ENCODE results near the gene TMEM101. TPM values are rescaled to one million over a fixed set of nuclear protein-coding genes. Genes with fewer than 3 reads are reported as not detected.
A peak's percentile ranks its signal among the peaks of the same experiment; 100 is the strongest.

Gene TMEM101
- total RNA-seq = 10 to 100 TPM; 32.9 to 33.3 TPM
- 10 to 100 TPM; 28.7 to 43.5 TPM for polyA plus RNA-seq
- long read RNA-seq, donor 1, transcript TMEM101-201 (4 exons, 1,536 nt) = major isoform, 28 of 30 reads
- long read RNA-seq, donor 1, partial matches to known transcripts = 0 of 30 reads
- long read RNA-seq, donor 1, other reads (novel, unspliced or antisense) = 0 of 30 reads
- long read RNA-seq, donor 2, transcript TMEM101-201 (4 exons, 1,536 nt) = major isoform, 5 of 6 reads
- long read RNA-seq, donor 2, partial matches to known transcripts = 0 of 6 reads
- long read RNA-seq, donor 2, other reads (novel, unspliced or antisense) = 0 of 6 reads
- long read RNA-seq, donor 3, transcript TMEM101-201 (4 exons, 1,536 nt) = major isoform, 5 of 5 reads
- long read RNA-seq, donor 3, partial matches to known transcripts = 0 of 5 reads
- long read RNA-seq, donor 3, other reads (novel, unspliced or antisense) = 0 of 5 reads
- long read RNA-seq, donor 4, transcript TMEM101-201 (4 exons, 1,536 nt) = major isoform, 6 of 7 reads
- long read RNA-seq, donor 4, partial matches to known transcripts = 0 of 7 reads
- long read RNA-seq, donor 4, other reads (novel, unspliced or antisense) = 0 of 7 reads
- long read RNA-seq, donor 5, transcript TMEM101-201 (4 exons, 1,536 nt) = major isoform, 16 of 17 reads
- long read RNA-seq, donor 5, partial matches to known transcripts = 0 of 17 reads
- long read RNA-seq, donor 5, other reads (novel, unspliced or antisense) = 0 of 17 reads

GRCh38 chr17:44014437-44015172 lies at the start of gene TMEM101:
Gene TMEM101 (minus strand): TSS chr17:44014963. CDS start chr17:44014952, 11 bp downstream.
- H3K4me3 ChIP-seq = peak within 1 kb of the TSS; percentile 87
- peak; percentile 93 for ATAC-seq (ENCODE audit: insufficient read depth, low FRiP score)
- H3K9me3 ChIP-seq (ENCODE audit: control insufficient read depth in 4 of 4, insufficient read depth in 3 of 4, low read length in 3 of 4) = no peaks in the 10 kb centered on the region
- DNase-seq = peak; percentile 92 to 96 (median 95)
- peak within 1 kb of the TSS; percentile 66 to 81 for H3K9ac ChIP-seq (ENCODE audit: insufficient read depth in 1 of 2, low read length in 2 of 2)
- H3K27me3 ChIP-seq (ENCODE audit: control insufficient read depth in 3 of 3, insufficient read depth in 3 of 3, low read length in 2 of 3) = no peaks in the 10 kb centered on the region
- peak within 1 kb of the TSS; percentile 82 for H3K27ac ChIP-seq (ENCODE audit: low read depth in 1 of 2, low read length in 1 of 2)
- TF ChIP-seq CTCF (IDR thresholded peaks at IDR 0.05; ENCODE audit: control extremely low read depth, extremely low read depth) = no peak
- peaks cover 0 to 7% (median 0%) of the 10 kb centered on the region in 5 donors for H3K4me1 ChIP-seq (ENCODE audit: control insufficient read depth in 5 of 5, insufficient read depth in 5 of 5, low read length in 5 of 5)
- WGBS, 2 donors = 1% methylated on average over 43 of the region's 43 CpGs
- H3K36me3 ChIP-seq (ENCODE audit: control insufficient read depth in 4 of 4, insufficient read depth in 4 of 4, low read length in 4 of 4) = peaks cover 0 to 13% (median 6%) of the 10 kb centered on the region in 4 donors

GRCh38 chr17:44063704-44064639 lies 49.2 kb upstream of the TMEM101 start:
- ATAC-seq (ENCODE audit: insufficient read depth, low FRiP score) = no peak
- Histone ChIP-seq H3K27me3 (ENCODE audit: control insufficient read depth in 3 of 3, insufficient read depth in 3 of 3, low read length in 2 of 3) (no peaks in the 10 kb centered on the region), H3K36me3 (ENCODE audit: control insufficient read depth in 4 of 4, insufficient read depth in 4 of 4, low read length in 4 of 4) (peaks cover 0 to 16% (median 9%) of the 10 kb centered on the region in 4 donors), H3K27ac (ENCODE audit: low read depth in 1 of 2, low read length in 1 of 2) (no peak overlapping the region), H3K9me3 (ENCODE audit: control insufficient read depth in 4 of 4, insufficient read depth in 3 of 4, low read length in 3 of 4) (no peaks in the 10 kb centered on the region), H3K4me1 (ENCODE audit: control insufficient read depth in 5 of 5, insufficient read depth in 5 of 5, low read length in 5 of 5) (peaks cover 0 to 22% (median 7%) of the 10 kb centered on the region in 5 donors), H3K9ac (ENCODE audit: insufficient read depth in 1 of 2, low read length in 2 of 2) (no peak overlapping the region), H3K4me3 (no peak overlapping the region)
- TF ChIP-seq CTCF (IDR thresholded peaks at IDR 0.05; ENCODE audit: control extremely low read depth, extremely low read depth) = no peak
- no peak for DNase-seq
- 77 to 84% methylated on average over 10 of the region's 10 CpGs for WGBS, 2 donors

GRCh38 chr17:44062871-44063270 lies 48.1 kb upstream of the TMEM101 start:
- no peak for TF ChIP-seq CTCF (IDR thresholded peaks at IDR 0.05; ENCODE audit: control extremely low read depth, extremely low read depth)
- Histone ChIP-seq H3K27ac (ENCODE audit: low read depth in 1 of 2, low read length in 1 of 2) (no peak overlapping the region), H3K4me1 (ENCODE audit: control insufficient read depth in 5 of 5, insufficient read depth in 5 of 5, low read length in 5 of 5) (peaks cover 0 to 22% (median 7%) of the 10 kb centered on the region in 5 donors), H3K27me3 (ENCODE audit: control insufficient read depth in 3 of 3, insufficient read depth in 3 of 3, low read length in 2 of 3) (no peaks in the 10 kb centered on the region), H3K9ac (ENCODE audit: insufficient read depth in 1 of 2, low read length in 2 of 2) (no peak overlapping the region), H3K9me3 (ENCODE audit: control insufficient read depth in 4 of 4, insufficient read depth in 3 of 4, low read length in 3 of 4) (no peaks in the 10 kb centered on the region), H3K36me3 (ENCODE audit: control insufficient read depth in 4 of 4, insufficient read depth in 4 of 4, low read length in 4 of 4) (peaks cover 0 to 17% (median 11%) of the 10 kb centered on the region in 4 donors), H3K4me3 (no peak overlapping the region)
- whole genome bisulfite sequencing, 2 donors = 96% methylated on average over 15 of the region's 15 CpGs
- ATAC-seq (ENCODE audit: insufficient read depth, low FRiP score) (no peak), DNase-seq (no peak)

Measured in lung (tissue), 16 donors.